ENCODE measurements around the gene CHCHD3.

DNA sequence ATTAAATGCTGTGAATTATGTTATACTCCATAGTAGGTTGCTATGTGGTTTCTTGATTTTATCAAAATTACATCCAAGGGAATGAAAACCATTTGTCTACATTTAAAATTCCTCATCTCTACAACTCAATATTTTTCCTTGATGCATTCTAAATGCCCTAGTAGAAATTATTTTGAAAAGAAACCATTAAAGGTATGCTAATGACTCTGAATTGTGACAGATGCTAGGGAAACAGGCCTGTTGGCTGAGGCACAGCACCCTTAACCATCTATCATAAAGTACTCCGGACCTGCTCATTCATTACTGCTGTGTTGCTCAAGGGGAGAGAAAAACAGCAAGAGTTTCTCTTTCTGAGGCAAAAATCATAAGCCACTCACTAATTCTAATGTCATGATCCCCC is 131.2 kb downstream of the CHCHD3 start:
- no peak for TF ChIP-seq POLR2AphosphoS5 (IDR thresholded peaks at IDR 0.05; ENCODE audit: borderline replicate concordance, low read depth, low read length)
- no peak for TF ChIP-seq EZH2 (IDR thresholded peaks at IDR 0.05)
- TF ChIP-seq FOXP2 (optimal IDR thresholded peaks at IDR 0.05; ENCODE audit: control extremely low read depth, extremely low read length, insufficient read depth): no peak
